ENCODE results near the gene ICOSLG. TPM values are rescaled to one million over a fixed set of nuclear protein-coding genes. Genes with fewer than 3 reads are reported as not detected.
"Not testable (repeated sequence)": the region's sequence is repeated elsewhere in the genome, so short reads cannot be mapped to it uniquely, and the experiment has no call there.

The ICOSLG gene
- polyA plus RNA-seq, 4 donors = 1.3 to 14.8 (median 8.3) TPM

DNA sequence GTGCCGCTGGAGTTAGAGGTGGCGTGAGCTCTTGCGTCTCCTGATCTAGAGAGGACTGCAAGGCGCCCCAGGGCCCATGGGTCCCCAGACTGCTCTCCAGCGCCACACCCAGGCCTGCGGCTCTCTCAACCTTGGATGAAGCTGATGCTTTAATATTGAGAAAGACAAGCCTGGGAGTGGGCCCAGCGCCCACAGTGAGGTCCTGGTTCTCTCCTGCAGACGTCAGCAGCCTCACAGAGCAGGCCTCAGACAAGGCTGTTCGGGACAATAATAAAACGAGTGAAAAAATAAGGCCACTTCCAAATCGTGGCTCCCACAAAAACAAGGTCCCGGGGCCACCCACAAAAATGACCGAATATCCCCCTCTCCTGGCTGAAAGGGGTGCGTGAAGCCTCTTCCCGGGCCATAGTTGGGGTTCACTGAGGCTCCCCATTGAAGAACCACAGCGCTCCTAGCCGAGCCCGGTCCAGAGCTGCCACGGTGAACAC is 27.0 kb upstream of the ICOSLG start:
- DNase-seq (ENCODE audit: low read depth in 4 of 4, low spot score in 3 of 4) = no peak

DNA sequence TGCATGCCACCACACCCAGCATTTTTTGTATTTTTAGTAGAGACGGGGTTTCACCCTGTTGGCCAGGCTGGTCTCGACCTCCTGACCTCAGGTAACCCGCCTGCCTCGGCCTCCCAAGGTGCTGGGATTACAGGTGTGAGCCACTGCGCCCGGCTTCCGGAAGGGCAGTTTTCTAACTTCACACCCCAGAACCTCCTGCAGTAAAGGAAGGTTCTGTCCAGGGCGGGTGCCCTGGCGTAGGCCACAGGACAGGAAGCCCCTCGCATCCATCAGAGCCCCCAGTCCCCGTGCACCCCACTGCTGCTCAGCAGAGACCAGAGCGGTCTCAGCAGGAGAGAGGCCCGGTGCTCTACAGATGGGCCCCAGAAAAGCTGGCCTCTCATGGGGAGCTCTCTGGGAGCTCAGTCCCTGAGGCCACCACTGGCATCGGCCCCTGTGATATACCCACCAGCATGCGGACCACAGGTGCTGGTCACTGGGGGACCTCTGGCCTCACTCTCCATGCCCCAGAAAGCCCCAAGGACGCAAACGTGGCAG is 25.1 kb upstream of the ICOSLG start:
- no peak for DNase-seq (ENCODE audit: low read depth in 4 of 4, low spot score in 3 of 4)

DNA sequence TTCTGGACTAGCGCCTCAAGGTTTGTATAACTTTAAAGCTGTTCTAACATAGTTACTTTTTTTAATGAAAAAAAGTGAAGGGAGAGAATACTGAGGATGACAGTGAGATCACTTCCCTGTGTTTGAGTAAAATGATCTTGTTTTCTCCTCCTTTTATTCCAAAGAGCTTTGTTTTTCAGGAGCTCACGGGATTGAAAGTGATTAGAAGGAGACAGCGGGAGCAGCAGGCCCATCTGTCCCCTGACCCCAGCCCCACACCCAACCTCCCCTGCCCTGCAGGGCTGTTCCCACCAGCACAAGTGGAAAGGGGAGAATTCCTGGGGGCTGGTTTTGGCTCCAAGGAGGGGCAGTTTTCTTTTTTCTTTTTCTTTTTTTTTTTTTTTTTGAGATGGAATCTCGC is 23.0 kb upstream of the ICOSLG start:
- no peak for DNase-seq (ENCODE audit: low read depth in 4 of 4, low spot score in 3 of 4)

DNA sequence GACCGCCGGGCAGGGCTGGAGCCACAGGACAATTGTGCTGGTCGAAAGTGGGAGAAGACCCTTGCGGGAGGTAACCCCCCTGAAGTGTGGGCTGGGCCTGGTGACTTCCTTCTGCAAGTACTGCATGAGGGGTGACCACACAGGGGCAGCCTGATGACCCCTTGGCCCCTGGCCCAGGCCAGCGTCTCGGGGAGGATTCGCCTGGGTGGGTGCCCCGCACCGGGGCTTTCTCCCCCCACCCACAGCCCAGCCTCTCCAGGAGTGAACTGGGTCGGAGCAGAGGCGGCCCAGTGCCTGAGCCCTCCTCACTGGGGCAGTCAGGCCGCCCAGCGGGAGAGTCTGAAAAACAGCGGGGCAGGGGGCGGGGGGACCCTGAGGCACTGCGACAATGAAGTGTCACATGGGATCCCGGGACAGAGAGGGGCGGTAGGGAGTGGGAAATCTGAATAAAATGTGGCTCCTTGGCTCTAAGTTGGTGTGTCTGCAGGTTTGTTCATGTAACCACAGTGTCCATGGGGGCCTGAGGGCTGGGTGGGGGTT is 22.5 kb upstream of the ICOSLG start:
- no peak for DNase-seq (ENCODE audit: low read depth in 4 of 4, low spot score in 3 of 4)

DNA sequence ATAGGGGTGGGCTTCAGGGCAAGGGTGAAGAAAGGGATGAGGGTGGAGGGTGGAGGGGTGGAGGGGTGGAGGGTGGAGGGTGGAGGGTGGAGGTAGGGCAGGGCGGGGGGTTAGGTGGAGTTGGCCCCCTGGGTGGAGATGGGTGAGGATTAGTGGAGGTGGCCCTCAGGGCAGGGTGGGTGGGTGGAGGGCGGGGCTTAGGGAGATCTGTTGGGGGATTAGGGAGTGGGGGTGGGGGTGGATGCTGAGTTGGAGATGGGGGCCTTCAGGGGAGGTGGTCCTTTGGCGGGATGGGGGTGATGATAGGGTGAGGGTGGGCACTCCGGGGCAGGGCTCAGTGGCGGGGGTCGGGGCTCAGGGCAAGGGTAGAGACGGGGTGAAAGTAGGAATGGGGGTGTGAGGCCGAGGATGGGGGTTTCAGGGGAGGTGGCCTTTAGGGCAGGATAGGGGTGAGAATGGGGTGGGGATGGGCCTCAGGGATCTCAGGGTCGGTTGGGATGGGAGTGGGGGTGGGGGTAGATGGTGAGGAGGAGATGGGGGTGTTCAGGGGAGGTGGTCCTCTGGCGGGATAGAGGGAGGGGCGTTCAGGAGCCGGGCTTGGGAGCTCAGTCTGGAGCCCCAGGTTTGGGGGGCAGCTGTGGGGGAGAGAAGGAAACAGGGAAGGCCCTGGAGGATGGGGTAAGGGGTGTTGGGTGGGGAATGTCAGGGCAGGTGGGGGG is 21.8 kb upstream of the ICOSLG start:
- no peak for DNase-seq (ENCODE audit: low read depth in 4 of 4, low spot score in 3 of 4)

DNA sequence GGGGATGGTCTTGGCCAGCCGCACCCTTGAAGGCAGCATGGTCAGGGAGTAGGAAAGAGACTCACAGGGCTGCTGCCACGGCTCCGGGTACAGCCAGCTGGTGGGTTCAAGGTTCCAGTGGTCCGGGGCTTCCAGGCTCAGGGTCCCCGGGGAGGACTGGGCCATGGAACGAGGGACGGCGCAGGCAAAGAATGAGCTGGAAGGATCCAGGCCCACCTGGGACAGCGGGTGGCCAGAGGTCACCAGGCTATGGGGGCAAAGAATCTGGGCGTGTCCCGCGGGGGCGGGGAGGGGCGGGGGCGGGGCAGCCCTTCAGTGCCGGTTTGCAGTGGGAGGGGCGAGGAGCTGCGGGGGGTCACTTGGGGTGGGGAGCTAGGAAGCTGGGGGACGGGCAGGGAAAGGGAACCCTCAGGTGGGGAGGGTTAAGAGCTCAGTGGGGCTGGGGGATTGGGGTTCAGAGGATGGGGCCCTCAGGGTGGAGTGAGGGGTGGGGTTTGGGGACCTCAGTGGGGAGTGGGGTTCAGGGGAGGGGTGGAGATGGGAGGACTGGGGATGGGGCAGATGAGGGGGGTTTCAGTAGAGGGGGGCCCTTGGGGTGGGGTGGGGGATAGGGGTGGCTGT is 21.0 kb upstream of the ICOSLG start, which contains the start of gene DNMT3L:
TSS of gene DNMT3L (minus strand) at position 223 of the 621 bp plus-strand sequence. CDS start 638 bp downstream, outside the sequence.
- DNase-seq (ENCODE audit: low read depth in 4 of 4, low spot score in 3 of 4) = no peak

DNA sequence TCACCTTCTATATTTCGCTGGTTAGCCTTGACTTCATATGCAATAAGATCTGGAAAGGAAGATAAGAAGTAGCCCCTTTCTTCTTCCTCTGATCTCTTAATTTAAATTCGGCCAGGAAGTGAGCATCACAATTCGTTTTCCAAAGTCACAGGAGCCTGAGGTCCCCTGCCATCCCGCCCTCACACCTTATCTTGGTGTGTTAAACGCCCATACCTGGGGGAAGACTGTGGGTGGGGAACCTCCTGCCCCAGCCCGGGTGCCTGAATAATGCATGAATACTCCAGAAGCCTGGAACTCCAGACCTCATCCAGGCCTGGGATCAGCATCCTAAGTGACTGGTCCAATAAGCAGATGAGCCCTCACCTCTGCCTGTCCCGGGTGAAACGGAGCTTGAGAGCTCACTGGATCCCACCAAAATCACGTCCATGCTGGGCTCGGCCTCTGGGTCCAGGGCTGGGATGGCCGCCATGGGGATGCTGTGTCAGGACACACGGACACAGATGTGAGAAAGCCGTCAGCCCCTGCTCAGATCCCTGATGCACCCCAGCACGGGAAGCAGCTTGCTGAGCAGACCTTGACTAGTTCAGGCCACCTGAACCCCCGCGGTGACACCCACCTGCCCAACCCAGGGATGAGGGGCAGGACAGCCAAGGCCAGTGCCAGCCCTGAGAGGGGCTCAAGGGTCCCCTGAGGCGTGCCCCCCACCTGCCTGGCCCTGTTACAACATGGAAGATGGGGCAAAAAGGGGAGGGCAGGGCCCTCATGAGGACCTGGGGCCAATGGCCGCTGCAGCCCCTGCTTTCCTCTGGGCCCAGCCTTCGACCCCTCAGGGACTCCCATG is 20.3 kb upstream of the ICOSLG start:
- no peak for DNase-seq (ENCODE audit: low read depth in 4 of 4, low spot score in 3 of 4)

DNA sequence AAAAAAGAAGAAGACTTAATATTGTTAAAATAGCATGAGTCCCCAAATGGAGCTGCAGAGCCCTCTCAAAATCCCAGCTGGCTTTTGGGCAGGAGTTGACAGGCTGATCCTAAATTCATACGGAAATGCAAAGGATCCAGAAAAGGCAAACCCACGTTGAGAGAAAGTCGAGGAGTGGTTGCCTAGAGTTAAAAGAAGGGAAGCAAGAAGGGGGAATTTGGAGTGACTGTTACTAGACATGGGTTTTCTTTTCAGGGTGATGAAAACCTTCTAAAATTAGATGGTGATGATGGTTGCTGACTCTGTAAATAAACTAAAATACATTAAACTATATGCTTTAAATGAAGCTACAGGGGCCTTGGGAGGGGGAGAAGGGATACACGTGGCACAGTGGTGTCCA is 19.3 kb upstream of the ICOSLG start:
- DNase-seq (ENCODE audit: low read depth in 4 of 4, low spot score in 3 of 4) = no peak

DNA sequence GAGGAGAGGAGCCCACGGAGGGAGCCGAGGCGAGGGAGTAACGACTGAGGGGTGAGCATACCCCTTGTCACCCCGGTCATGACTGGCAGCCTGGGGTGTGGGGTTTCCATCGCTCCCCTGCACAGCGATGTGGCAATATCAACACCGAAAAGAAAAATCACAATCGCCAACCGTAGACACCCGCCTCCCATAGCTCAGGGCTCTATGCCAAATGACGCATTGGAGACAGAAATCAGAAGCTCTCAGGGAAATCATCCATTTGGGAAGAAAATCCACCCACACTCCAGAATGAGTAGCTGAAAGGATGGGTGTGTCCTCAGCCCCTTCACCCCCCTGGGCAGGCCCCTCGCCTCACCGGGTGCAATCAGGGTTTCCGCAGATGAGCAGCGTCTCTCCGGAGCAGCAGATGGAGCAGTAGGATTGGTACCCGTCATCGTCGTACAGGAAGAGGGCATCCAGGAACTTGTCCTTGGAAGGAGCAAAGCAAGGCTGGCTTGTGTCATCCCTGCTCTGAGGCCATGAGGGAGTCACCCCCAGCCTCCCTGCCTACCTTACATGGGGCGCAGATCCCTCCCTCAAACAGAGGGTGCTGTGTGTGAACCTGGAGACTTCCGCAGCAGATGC is 18.5 kb upstream of the ICOSLG start:
- DNase-seq (ENCODE audit: low read depth in 4 of 4, low spot score in 3 of 4) = no peak

DNA sequence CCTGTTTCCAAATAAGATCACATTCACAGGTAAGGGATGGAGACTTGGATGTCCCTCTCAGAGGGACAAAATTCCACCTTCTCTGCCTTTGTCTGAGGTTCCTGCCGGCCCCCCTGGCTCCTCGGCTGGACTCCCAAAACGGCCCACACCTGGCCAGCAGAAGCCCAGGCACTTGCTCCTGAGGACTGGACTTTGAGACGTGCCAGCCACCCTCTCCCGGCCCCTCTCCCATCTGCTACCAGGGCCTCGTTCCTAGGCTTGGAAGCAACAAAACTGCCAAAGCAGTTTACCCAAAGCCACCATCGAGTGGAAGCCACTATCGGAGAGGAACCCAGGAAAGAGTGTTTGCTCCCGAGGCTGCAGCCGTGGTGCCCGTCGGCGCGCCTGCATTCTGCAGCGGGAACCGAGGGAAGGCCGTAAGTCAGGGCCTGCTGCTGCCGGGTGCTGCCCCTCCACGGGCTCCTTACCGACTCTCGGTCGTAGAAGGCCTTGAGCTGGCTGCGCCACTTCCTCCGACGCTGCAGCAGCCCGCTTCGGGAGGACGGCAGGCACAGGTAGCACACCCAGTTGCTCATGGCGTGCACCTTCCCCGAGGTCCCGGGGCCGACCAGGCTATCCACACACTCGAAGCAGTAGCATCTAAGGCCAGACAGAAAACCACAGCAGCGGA is 17.4 kb upstream of the ICOSLG start:
- DNase-seq (ENCODE audit: low read depth in 4 of 4, low spot score in 3 of 4) = no peak

DNA sequence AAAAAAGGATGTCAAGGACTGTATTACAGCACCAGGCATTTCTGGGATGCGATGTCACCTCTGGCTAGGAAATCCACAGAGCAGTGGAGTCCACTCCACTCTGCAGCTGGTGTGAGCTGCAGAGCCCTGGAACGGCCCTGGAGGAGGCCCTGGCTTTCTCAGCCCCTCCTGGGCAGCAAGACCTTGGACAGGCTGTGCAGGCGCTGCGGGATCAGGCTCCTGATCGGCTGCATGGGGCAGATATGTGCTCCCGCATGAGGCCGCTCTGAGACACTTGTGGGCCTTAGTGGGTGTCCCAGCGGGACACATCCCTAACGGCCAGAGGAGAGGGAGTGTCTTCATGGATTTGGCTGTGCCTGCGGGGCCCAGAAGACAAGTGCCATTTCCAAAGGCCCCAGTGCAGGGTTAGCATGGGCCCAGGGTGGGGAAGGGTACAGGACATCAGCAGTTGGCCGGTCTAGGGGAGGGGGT is 14.8 kb upstream of the ICOSLG start:
- no peak for DNase-seq (ENCODE audit: low read depth in 4 of 4, low spot score in 3 of 4)

DNA sequence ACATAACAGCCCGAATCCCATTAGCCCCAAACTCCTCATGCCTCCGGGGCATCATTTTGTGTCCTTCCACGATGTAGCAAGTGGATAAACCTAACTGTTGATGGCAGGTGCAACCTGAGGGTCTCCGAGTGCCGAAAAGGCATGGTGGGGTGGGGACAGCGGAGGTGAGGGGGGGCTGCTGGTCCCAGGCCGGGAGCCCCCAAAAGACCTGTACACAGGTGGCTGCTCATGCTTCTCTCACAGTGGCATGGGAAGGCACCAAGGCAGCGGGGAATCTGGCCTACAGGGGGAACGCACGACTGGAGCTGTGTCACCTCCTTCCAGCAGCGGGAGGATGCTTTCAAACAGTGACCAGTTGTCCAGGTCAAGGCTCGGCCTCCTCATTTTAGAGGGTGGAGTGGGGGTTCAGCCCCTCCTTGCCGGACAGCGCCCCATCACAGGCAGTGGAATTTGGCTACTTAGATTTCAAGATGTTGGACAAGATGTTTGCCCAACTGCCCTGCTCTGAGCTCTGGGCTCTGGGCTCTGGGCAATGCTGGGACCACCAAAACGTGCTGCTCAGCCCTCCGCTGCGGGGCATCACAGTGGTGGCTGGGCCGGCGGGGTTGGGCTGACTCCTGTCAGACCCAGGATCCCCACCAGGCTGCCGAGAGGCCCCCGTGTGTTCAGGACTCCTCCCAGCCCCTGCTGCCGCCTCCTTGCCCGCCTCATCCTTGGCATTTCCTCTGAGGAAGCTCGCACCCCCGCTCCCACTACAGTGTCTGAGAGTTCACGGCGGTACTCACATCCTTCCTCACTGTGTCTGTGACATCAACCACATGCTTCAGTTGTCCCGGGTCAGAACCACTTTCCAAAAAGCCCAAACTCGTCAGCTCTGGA is 13.3 kb upstream of the ICOSLG start:
- no peak for DNase-seq (ENCODE audit: low read depth in 4 of 4, low spot score in 3 of 4)

DNA sequence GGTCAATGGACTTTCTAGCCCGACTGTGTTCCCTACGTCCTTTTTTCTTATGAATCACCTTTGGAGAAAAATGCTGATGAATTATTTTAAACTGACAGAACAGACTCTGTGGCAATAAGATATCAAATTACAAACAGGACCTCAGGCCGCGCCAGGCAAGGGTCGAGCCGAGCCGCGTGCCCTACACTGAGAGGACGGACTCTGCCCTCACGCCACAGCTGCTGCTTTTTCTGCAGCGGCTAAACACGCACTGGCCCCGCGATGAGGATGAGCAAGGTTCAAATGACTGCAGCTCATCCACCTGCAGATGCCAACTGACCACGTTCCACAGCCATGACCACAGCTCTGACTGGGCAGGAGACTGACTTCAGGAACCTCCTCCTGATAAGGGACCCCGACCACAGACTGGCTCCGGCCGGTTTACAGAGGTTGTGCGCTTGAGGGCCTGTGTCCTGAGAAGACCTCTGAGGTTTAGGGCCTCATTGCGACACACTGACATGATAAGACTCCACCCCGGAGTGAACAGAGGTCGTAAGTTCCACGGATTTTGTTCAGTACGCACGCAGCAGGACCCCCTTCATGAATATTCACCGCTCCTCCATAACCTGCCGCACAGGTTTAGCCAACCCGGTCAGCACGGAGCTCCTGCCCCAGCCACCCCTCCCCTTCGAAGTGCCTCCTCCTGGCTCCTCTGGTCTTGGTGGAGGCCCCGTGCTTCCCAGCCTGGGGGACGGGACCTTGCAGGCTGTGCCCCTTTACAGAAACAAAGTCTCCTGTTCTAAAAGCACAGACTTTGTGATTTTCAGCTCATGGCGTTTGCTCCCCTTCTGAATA is 8.7 kb upstream of the ICOSLG start:
- not testable (repeated sequence) for DNase-seq (ENCODE audit: low read depth in 4 of 4, low spot score in 3 of 4)

DNA sequence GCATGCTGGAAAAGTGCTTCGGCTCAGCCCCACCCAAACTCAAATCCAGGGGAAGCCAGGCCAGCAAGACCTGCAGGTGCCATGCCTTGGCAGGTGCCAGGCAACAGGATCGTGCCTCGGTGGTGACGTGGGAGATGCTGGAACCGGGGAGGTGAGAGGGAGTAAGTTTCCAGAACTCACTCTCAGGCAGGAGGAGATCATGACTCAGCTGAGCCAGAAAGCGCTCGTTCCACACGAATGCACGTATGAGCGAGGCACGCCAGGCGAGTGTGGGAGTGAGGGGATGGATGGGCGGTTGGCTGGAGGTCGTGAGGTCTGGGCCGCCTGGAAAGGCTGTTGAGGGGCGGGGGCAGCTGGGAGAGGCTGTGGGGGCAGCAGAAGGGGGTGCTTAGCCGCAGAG is 7.2 kb upstream of the ICOSLG start:
- not testable (repeated sequence) for DNase-seq (ENCODE audit: low read depth in 4 of 4, low spot score in 3 of 4)

DNA sequence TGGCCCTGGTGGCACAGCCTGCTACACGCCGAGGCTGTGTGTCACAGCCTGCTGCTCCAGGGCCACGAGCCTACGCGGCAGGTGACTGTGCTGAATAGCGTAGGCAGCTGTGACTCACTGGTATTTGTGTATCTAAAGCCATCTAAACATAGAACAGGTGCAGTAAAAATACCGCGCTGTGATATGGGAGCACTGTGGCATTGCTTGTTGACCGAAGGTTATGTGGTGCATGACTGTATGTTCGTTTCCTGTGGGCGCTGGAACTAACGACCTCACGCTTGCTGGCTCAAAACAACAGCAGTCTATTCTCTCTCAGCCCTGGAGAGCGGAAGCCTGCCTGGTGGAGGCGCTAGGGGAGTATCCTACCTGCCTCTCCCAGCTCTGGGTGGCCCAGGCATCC is 3.2 kb upstream of the ICOSLG start:
- not testable (repeated sequence) for DNase-seq (ENCODE audit: low read depth in 4 of 4, low spot score in 3 of 4)

DNA sequence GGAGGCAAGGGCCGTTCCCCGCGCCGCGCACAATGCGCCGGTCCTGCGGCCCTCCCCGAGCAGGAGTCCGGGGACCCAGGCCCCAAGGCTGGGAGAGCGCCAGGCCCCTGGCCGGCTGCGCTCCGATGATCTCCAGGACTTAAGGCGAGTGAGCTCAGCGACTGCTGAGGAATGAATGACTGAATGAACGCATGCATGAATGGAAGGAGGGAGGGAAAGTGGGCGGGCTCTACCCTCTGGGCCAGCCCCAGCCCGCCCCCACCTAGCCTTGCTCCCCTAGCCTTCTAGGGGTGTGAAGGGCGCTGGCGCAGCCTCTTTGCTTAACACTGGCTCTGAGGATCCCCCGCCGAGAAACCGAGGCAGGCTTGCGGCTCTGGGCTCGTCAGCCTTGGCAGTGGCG is 538 bp upstream of the ICOSLG start:
- DNase-seq (ENCODE audit: low read depth in 4 of 4, low spot score in 3 of 4) = not testable (repeated sequence)

DNA sequence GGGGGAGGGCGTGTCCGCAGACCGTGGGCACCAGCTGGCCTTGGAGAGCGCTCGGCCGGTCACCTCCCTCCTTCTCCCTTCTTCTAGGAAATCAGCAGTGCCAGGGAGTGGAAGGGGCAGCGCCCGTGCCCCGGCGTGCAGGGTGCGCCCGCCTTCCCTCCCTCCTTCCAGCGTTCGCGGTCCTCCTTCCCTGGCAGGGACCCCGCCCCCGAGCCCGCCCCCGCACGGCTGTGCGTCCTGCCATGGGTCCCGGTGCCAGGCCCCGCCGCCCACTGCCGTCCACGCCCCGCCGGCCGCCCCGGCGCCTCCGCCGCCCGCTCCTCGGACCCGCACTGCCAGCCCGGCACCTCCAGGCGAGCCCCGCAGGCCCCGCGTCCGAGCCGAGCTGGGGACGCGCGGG is 390 bp downstream of the ICOSLG start:
- not testable (repeated sequence) for DNase-seq (ENCODE audit: low read depth in 4 of 4, low spot score in 3 of 4)

DNA sequence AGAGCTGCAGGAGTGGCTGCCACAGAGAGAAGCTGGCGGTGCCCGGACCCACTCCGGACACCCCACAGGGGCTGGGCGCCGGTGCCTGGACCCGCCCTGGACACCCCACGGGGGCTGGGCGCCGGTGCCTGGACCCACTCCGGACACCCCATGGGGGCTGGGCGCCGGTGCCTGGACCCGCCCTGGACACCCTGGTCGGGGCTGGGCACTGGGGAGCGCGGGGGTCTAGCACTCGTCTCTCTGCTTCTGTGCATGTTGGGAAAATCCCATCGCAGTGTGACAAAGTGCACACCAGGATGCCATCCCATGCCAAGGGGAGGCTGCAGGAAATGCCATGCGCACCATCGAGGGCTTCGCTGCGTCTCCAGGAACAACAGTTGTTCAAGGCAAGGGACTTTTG is 11.2 kb downstream of the ICOSLG start:
- not testable (repeated sequence) for DNase-seq (ENCODE audit: low read depth in 4 of 4, low spot score in 3 of 4)
